H1 (cell line): Measurements from ENCODE around the gene CD300LB. TPM values are rescaled to one million over a fixed set of nuclear protein-coding genes. Genes with fewer than 3 reads are reported as not detected.

Source experiments
- CTCF ChIA-PET: fragments of 300-600 bp; sonication (Branson Sonifier 250); formaldehyde crosslinking; loops from one replicate; lab custom pipeline; 2021; ENCODE audit not compliant: partially characterized antibody; lab: Charles Lee
- POLR2A ChIA-PET: fragments of 300-600 bp; sonication (Branson Sonifier 250); formaldehyde crosslinking; loops from one replicate; lab custom pipeline; 2021; ENCODE audit warnings: inconsistent platforms; ENCODE audit not compliant: partially characterized antibody; lab: Charles Lee
- DNase-seq, 2 experiments: peaks; one replicate each; pipeline versions ENCODE4 v3.0.0 to v3.0.0-alpha.2; 2010 to 2022; ENCODE audit warnings: low spot score in 2 of 2, low read depth in 1 of 2, mixed read lengths in 1 of 2
- FAIRE-seq: peaks from 2 replicates; lab custom pipeline; 2011; peaks lifted over from hg19 to GRCh38; lab: Jason Lieb, UNC
- H2AFZ ChIP-seq: 2 replicates; pipeline ENCODE4 v1.8.1; 2012; ENCODE audit warnings: low read length, inconsistent platforms
- H2AK5ac ChIP-seq: 2 replicates; pipeline ENCODE4 v1.6.1; 2013; ENCODE audit warnings: low read depth, low read length
- H2BK120ac ChIP-seq: replicated peaks from 2 replicates; pipeline ENCODE3; 2013; ENCODE audit warnings: low read depth, low read length, inconsistent platforms
- H2BK12ac ChIP-seq: 2 replicates; pipeline ENCODE4 v1.6.1; 2013; ENCODE audit warnings: low read depth, low read length
- H2BK15ac ChIP-seq: 2 replicates; pipeline ENCODE4 v1.6.1; 2013; ENCODE audit warnings: low read length
- H2BK20ac ChIP-seq: 2 replicates; pipeline ENCODE4 v1.6.1; 2013; ENCODE audit warnings: low read length
- H2BK5ac ChIP-seq: 2 replicates; pipeline ENCODE4 v1.6.1; 2013; ENCODE audit warnings: low read depth, low read length
- H3K14ac ChIP-seq: 2 replicates; pipeline ENCODE4 v1.6.1; 2013; ENCODE audit warnings: inconsistent platforms; ENCODE audit not compliant: insufficient read length
- H3K18ac ChIP-seq: 2 replicates; pipeline ENCODE4 v1.6.1; 2013; ENCODE audit warnings: low read length; ENCODE audit errors: extremely low read depth
- H3K23ac ChIP-seq: 2 replicates; pipeline ENCODE4 v1.6.1; 2013; ENCODE audit warnings: inconsistent platforms; ENCODE audit not compliant: insufficient read length
- H3K23me2 ChIP-seq: 2 replicates; pipeline ENCODE4 v1.6.1; 2013; ENCODE audit warnings: low read depth, low read length
- H3K27ac ChIP-seq: 2 replicates; pipeline ENCODE4 v1.6.1; 2011; ENCODE audit warnings: low read depth, low read length, inconsistent platforms
- H3K27me3 ChIP-seq, 4 experiments: replicated peaks in 1 of 4; 1 replicate in 1 of 4; 2 replicates in 3 of 4; pipeline versions ENCODE4 v1.6.1 to v1.8.1; 2011 to 2013; ENCODE audit warnings: low read length in 3 of 4, mild to moderate bottlenecking in 3 of 4, inconsistent platforms in 2 of 4, mixed read lengths in 2 of 4, moderate library complexity in 1 of 4; ENCODE audit not compliant: control insufficient read depth in 3 of 4, insufficient read depth in 3 of 4; ENCODE audit errors: extremely low read depth in 1 of 4
- H3K36me3 ChIP-seq, 4 experiments: 2 replicates each; pipeline versions ENCODE4 v1.6.1 to v1.8.1; 2011 to 2013; ENCODE audit warnings: mild to moderate bottlenecking in 4 of 4, low read length in 3 of 4, moderate library complexity in 2 of 4, control low read depth in 1 of 4, inconsistent platforms in 1 of 4; ENCODE audit not compliant: insufficient read depth in 4 of 4, control insufficient read depth in 2 of 4
- H3K4ac ChIP-seq: replicated peaks from 2 replicates; pipeline ENCODE3; 2013; ENCODE audit warnings: low read length, low read depth, mixed read lengths, inconsistent platforms; ENCODE audit not compliant: insufficient read length
- H3K4me1 ChIP-seq, 4 experiments: replicated peaks in 1 of 4; 1 replicate in 1 of 4; 2 replicates in 3 of 4; pipeline versions ENCODE4 v1.6.1 to v1.8.1; 2011 to 2013; ENCODE audit warnings: low read length in 3 of 4, inconsistent platforms in 2 of 4, mixed read lengths in 1 of 4; ENCODE audit not compliant: insufficient read depth in 4 of 4, control insufficient read depth in 3 of 4
- H3K4me2 ChIP-seq, 2 experiments: 2 replicates each; pipeline versions ENCODE4 v1.6.1 to v1.8.1; 2011 to 2013; ENCODE audit warnings: low read depth in 2 of 2, low read length in 2 of 2, control low read depth in 1 of 2, inconsistent platforms in 1 of 2, mild to moderate bottlenecking in 1 of 2; ENCODE audit not compliant: insufficient read depth in 1 of 2
- H3K4me3 ChIP-seq, 4 experiments: fragments of 200-600, 300-600 bp in 1 of 4; sonication (generic), shearing (Covaris generic), sonication (Bioruptor Twin) in 1 of 4; 2 replicates each; pipeline versions ENCODE4 v1.5.1 to v1.8.1; 2011 to 2016; ENCODE audit warnings: low read length in 4 of 4, low read depth in 3 of 4, control low read depth in 2 of 4, inconsistent platforms in 2 of 4, mild to moderate bottlenecking in 2 of 4, mixed read lengths in 1 of 4, moderate library complexity in 1 of 4; ENCODE audit not compliant: insufficient read depth in 2 of 4; ENCODE audit errors: extremely low read depth in 1 of 4
- H3K56ac ChIP-seq: replicated peaks from 2 replicates; pipeline ENCODE3; 2013; ENCODE audit warnings: low read depth, mild to moderate bottlenecking, mixed read lengths, low read length, inconsistent platforms; ENCODE audit not compliant: insufficient read length
- H3K79me1 ChIP-seq: 2 replicates; pipeline ENCODE4 v1.6.1; 2013; ENCODE audit warnings: low read depth, low read length, control low read depth
- H3K79me2 ChIP-seq, 2 experiments: 2 replicates each; pipeline versions ENCODE4 v1.6.1 to v1.8.1; 2012 to 2013; ENCODE audit warnings: low read length in 2 of 2, mild to moderate bottlenecking in 2 of 2, inconsistent platforms in 1 of 2; ENCODE audit not compliant: insufficient read depth in 2 of 2, control insufficient read depth in 1 of 2
- H3K9ac ChIP-seq, 4 experiments: replicated peaks in 1 of 4; 1 replicate in 1 of 4; 2 replicates in 3 of 4; pipeline versions ENCODE4 v1.6.1 to v1.8.1; 2011 to 2013; ENCODE audit warnings: low read depth in 3 of 4, low read length in 3 of 4, control low read depth in 2 of 4, mild to moderate bottlenecking in 2 of 4, moderate library complexity in 2 of 4, inconsistent platforms in 1 of 4; ENCODE audit errors: extremely low read depth in 1 of 4
- H3K9me3 ChIP-seq, 2 experiments: 2 replicates each; pipeline versions ENCODE4 v1.6.1 to v1.8.1; 2012 to 2013; ENCODE audit warnings: mild to moderate bottlenecking in 2 of 2, moderate library complexity in 2 of 2, control low read depth in 1 of 2, inconsistent platforms in 1 of 2, low read depth in 1 of 2, low read length in 1 of 2, mixed read lengths in 1 of 2; ENCODE audit not compliant: insufficient read depth in 2 of 2
- H4K20me1 ChIP-seq, 2 experiments: replicated peaks in 1 of 2; 2 replicates each; pipeline versions ENCODE3 to v1.8.1; 2011 to 2013; ENCODE audit warnings: inconsistent platforms in 2 of 2, low read length in 2 of 2, mild to moderate bottlenecking in 1 of 2; ENCODE audit not compliant: insufficient read depth in 2 of 2, control insufficient read depth in 1 of 2
- H4K5ac ChIP-seq: 2 replicates; pipeline ENCODE4 v1.6.1; 2013; ENCODE audit warnings: low read length, low read depth, mixed read lengths, inconsistent platforms; ENCODE audit not compliant: insufficient read length
- H4K8ac ChIP-seq: 2 replicates; pipeline ENCODE4 v1.8.0; 2013; ENCODE audit warnings: mild to moderate bottlenecking, moderate library complexity, low read length, inconsistent platforms; ENCODE audit not compliant: insufficient read depth; ENCODE audit errors: extremely low read depth
- H4K91ac ChIP-seq: replicated peaks from 2 replicates; pipeline ENCODE3; 2013; ENCODE audit warnings: low read length, mixed read lengths, inconsistent platforms; ENCODE audit not compliant: insufficient read length
- ASH2L ChIP-seq: fragments of 200-600, 300-600 bp; sonication (generic); IDR thresholded peaks from one replicate; pipeline ENCODE4 v1.7.1; 2017; ENCODE audit warnings: low read length
- CHD1 ChIP-seq: IDR thresholded peaks from 2 replicates; pipeline ENCODE4 v1.6.1; 2012; ENCODE audit warnings: low read depth, low read length, improper control_type of control experiment
- EZH2 ChIP-seq: fragments of 200-600 bp; sonication (generic); IDR thresholded peaks from 2 replicates; pipeline ENCODE4 v1.7.1; 2012; ENCODE audit warnings: low read depth, mild to moderate bottlenecking, moderate library complexity, low read length, inconsistent platforms; ENCODE audit not compliant: severe bottlenecking
- GABPA ChIP-seq: IDR thresholded peaks from 2 replicates; pipeline ENCODE4 v1.6.1; 2011; ENCODE audit warnings: mild to moderate bottlenecking, low read length, moderate library complexity, borderline replicate concordance; ENCODE audit not compliant: insufficient read depth
- KDM1A ChIP-seq: fragments of 200-600, 300-600 bp; sonication (generic); IDR thresholded peaks from 2 replicates; pipeline ENCODE4 v1.7.1; 2016; ENCODE audit warnings: mild to moderate bottlenecking, low read length, borderline replicate concordance
- NANOG ChIP-seq: IDR thresholded peaks from 2 replicates; pipeline ENCODE4 v1.6.1; 2011; ENCODE audit warnings: low read length, low read depth, mild to moderate bottlenecking, inconsistent platforms; ENCODE audit not compliant: insufficient read depth, poor library complexity, severe bottlenecking
- POU5F1 ChIP-seq: IDR thresholded peaks from 2 replicates; pipeline ENCODE4 v1.6.1; 2011; ENCODE audit warnings: low read depth, mild to moderate bottlenecking, low read length, moderate library complexity
- SIX5 ChIP-seq: IDR thresholded peaks from 2 replicates; pipeline ENCODE4 v1.6.1; 2011; ENCODE audit warnings: mild to moderate bottlenecking, low read depth, low read length
- SRF ChIP-seq: IDR thresholded peaks from 2 replicates; pipeline ENCODE4 v1.6.1; 2011; ENCODE audit warnings: mild to moderate bottlenecking, low read depth, low read length, moderate library complexity
- TAF1 ChIP-seq: IDR thresholded peaks from 2 replicates; pipeline ENCODE4 v1.6.1; 2011; ENCODE audit warnings: mild to moderate bottlenecking, low read depth, low read length
- TAF7 ChIP-seq: optimal IDR thresholded peaks from 2 replicates; pipeline ENCODE3; 2011; ENCODE audit warnings: low read depth, mild to moderate bottlenecking, inconsistent platforms, low read length, moderate library complexity, borderline replicate concordance
- WGBS, 2 experiments: shearing (Covaris generic) in 1 of 2; methylation state at CpG; one replicate each; pipeline versions ENCODE4 v1.1.6 to v1.1.7; 2013 to 2015; ENCODE audit warnings: low lambda C conversion rate in 2 of 2, mixed read lengths in 2 of 2, inconsistent platforms in 1 of 2, low coverage in 1 of 2, missing lambda C conversion rate in 1 of 2; ENCODE audit not compliant: insufficient replicate concordance in 2 of 2, insufficient coverage in 1 of 2, insufficient read length in 1 of 2; ENCODE audit errors: extremely low coverage in 1 of 2, missing lambda C conversion rate in 1 of 2; 5-methylcytosine and 5-hydroxymethylcytosine counted together
- polyA plus RNA-seq, 7 experiments: library from polyadenylated mRNA; depleted of rRNA in 3 of 7; stranded (reverse) in 5 of 7; unstranded in 2 of 7; fragments of >200 nt in 5 of 7; fragments of 200-250 nt in 2 of 7; gene quantifications; 1 replicate in 5 of 7; 2 replicates in 1 of 7; 4 replicates in 1 of 7; pipeline versions ENCODE4 v1.2.1 to v1.2.3, GENCODE V29; 2011 to 2013; ENCODE audit warnings: missing spikeins in 2 of 7, mixed read lengths in 2 of 7
- total RNA-seq: library from RNA; stranded (reverse); fragmentation: NEBNext Ultra II Directional; extraction: Animal tissue kit (Norgen Biotek cat#: 25700); gene quantifications from 2 replicates; pipeline ENCODE4 v1.2.1, GENCODE V29; 2021
- TF ChIP-seq, protein P1 (sequence below): IDR thresholded peaks from 2 replicates; pipeline ENCODE4 v1.6.1; 2011; ENCODE audit warnings: low read length, improper control_type of control experiment
- TF ChIP-seq, protein P2 (sequence below): IDR thresholded peaks from 2 replicates; pipeline ENCODE4 v1.6.1; 2011; ENCODE audit warnings: low read depth, mild to moderate bottlenecking, low read length; ENCODE audit not compliant: insufficient read depth

The CD300LB gene
- total and polyA plus RNA-seq, 2 of the 8 experiments (the other 6 are each of a cell fraction or from before 2014, with no cell fraction given) = not detected

DNA sequence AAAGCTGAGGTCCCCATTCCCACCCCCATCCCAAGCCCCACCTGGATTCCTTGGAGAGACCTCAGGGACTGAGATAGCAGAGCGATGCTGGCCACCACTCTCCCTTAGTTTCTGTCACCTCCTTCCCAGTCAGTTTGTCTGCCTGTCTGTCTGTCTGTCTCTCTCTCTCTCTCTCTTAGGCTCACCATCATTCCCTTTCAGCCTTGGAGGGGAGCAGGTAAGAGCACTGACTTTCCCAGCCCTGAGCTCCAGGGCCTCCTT is 5.9 kb downstream of the CD300LB start:
- no peak overlapping the region for H3K4me2 ChIP-seq
- ChIA-PET CTCF (interaction anchor here (1.0 to 3.6 kb wide), 5 partner anchors 9 to 164 kb away, joined by 3 to 13 read pairs (median 4); partner anchors contain the start of genes BTBD17 and GPR142), POLR2A (no interaction called here)
- peaks cover 10 to 20% of the 10 kb centered on the region in 2 experiments; a peak in 3 of 4 replicates for H3K9me3 ChIP-seq
- H3K56ac ChIP-seq = no peak overlapping the region
- H3K27ac ChIP-seq = no peak overlapping the region
- H2BK20ac ChIP-seq = no peak overlapping the region
- WGBS, 2 experiments = 85% methylated on average over 1 of the region's 1 CpG; no CpG with 5 or more reads in 1 of the 2 experiments
- no peak overlapping the region for H4K91ac ChIP-seq
- no peak overlapping the region for H3K14ac ChIP-seq
- H3K27me3 ChIP-seq = peaks cover 0 to 2% (median 0%) of the 10 kb centered on the region in 4 experiments; a peak in 2 of 7 replicates
- H4K8ac ChIP-seq = no peak overlapping the region
- H3K23me2 ChIP-seq = no peaks in the 10 kb centered on the region
- no peak overlapping the region for H3K23ac ChIP-seq
- no peak overlapping the region for H2AFZ ChIP-seq
- H4K5ac ChIP-seq = no peak overlapping the region
- no peaks in the 10 kb centered on the region for H3K79me2 ChIP-seq
- H2BK5ac ChIP-seq = no peak overlapping the region
- H3K36me3 ChIP-seq = no peaks in the 10 kb centered on the region
- H3K4me1 ChIP-seq = no peaks in the 10 kb centered on the region
- no peak overlapping the region for H3K18ac ChIP-seq
- DNase-seq (no peak), FAIRE-seq (no peak)
- no peaks in the 10 kb centered on the region for H3K79me1 ChIP-seq
- H4K20me1 ChIP-seq = peaks cover 0 to 2% of the 10 kb centered on the region in 2 experiments
- no peak overlapping the region for H3K4me3 ChIP-seq
- H2BK15ac ChIP-seq = no peak overlapping the region
- no peak overlapping the region for H3K4ac ChIP-seq
- no peak overlapping the region for H2BK12ac ChIP-seq
- H3K9ac ChIP-seq = no peak overlapping the region
- H2BK120ac ChIP-seq = no peak overlapping the region
- H2AK5ac ChIP-seq = no peak overlapping the region
- TF ChIP-seq POU5F1 = no peak
- TF ChIP-seq, protein P1, sequence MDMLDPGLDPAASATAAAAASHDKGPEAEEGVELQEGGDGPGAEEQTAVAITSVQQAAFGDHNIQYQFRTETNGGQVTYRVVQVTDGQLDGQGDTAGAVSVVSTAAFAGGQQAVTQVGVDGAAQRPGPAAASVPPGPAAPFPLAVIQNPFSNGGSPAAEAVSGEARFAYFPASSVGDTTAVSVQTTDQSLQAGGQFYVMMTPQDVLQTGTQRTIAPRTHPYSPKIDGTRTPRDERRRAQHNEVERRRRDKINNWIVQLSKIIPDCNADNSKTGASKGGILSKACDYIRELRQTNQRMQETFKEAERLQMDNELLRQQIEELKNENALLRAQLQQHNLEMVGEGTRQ = no peak
- TF ChIP-seq, protein P2, sequence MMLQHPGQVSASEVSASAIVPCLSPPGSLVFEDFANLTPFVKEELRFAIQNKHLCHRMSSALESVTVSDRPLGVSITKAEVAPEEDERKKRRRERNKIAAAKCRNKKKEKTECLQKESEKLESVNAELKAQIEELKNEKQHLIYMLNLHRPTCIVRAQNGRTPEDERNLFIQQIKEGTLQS = no peak
- no peak for TF ChIP-seq TAF7
- no peak for TF ChIP-seq EZH2
- TF ChIP-seq TAF1 = no peak
- no peak for TF ChIP-seq SRF
- TF ChIP-seq CHD1 = no peak
- TF ChIP-seq KDM1A = no peak
- TF ChIP-seq SIX5 = no peak
- no peak for TF ChIP-seq GABPA
- TF ChIP-seq ASH2L = no peak
- no peak for TF ChIP-seq NANOG
